GM12865 (cell line): ENCODE data around the gene ERVFRD-1.

Experiments
- DNase-seq: peaks from one replicate; pipeline ENCODE4 v3.0.0; 2010; ENCODE audit warnings: low read depth
- H3K4me3 ChIP-seq: 2 replicates; pipeline ENCODE4 v1.5.1; 2011; ENCODE audit warnings: mild to moderate bottlenecking, low read depth, low read length, control low read depth
- TF ChIP-seq, protein P1 (sequence below): IDR thresholded peaks from 2 replicates; pipeline ENCODE4 v1.5.1; 2011; ENCODE audit warnings: low read length, control low read depth, low read depth, inconsistent platforms; ENCODE audit not compliant: insufficient read depth; ENCODE audit errors: missing control alignments

Gene ERVFRD-1

DNA sequence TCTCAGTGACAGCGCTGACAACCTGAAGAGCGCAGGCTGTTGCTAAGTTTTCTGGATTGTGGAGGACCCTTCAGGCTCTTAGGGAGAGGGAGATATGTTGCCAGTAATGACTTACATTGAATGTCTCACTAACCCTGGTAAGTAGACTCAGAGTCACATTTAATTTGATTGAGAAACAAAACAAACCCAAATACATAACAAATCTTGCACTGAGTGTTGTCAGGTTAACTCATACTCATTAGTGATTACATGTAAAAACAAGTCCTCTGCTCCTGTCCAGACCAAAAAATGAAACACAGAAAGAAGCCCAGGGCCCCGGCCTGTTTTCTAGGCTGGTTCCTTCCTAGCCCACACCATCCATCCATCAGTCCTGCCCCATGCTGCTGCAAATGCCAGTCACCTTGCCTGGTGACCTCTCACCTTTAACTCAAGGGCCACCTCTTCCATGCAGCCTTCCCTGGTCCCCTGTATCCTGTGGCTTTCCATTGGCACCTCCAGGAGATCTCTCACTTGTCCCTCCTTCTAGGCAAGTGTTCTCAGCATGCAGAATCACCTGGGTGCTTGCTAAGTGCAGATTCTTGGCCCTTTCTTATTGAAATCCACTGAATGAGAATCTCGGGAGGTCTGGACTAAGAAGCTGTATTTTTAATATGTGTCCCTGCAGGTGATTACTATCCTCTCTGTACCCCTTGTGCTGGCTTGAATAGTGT is 34.7 kb upstream of the ERVFRD-1 start:
- DNase-seq: no peak
- H3K4me3 ChIP-seq: no peak overlapping the region
- TF ChIP-seq, protein P1, sequence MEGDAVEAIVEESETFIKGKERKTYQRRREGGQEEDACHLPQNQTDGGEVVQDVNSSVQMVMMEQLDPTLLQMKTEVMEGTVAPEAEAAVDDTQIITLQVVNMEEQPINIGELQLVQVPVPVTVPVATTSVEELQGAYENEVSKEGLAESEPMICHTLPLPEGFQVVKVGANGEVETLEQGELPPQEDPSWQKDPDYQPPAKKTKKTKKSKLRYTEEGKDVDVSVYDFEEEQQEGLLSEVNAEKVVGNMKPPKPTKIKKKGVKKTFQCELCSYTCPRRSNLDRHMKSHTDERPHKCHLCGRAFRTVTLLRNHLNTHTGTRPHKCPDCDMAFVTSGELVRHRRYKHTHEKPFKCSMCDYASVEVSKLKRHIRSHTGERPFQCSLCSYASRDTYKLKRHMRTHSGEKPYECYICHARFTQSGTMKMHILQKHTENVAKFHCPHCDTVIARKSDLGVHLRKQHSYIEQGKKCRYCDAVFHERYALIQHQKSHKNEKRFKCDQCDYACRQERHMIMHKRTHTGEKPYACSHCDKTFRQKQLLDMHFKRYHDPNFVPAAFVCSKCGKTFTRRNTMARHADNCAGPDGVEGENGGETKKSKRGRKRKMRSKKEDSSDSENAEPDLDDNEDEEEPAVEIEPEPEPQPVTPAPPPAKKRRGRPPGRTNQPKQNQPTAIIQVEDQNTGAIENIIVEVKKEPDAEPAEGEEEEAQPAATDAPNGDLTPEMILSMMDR: no peak

DNA sequence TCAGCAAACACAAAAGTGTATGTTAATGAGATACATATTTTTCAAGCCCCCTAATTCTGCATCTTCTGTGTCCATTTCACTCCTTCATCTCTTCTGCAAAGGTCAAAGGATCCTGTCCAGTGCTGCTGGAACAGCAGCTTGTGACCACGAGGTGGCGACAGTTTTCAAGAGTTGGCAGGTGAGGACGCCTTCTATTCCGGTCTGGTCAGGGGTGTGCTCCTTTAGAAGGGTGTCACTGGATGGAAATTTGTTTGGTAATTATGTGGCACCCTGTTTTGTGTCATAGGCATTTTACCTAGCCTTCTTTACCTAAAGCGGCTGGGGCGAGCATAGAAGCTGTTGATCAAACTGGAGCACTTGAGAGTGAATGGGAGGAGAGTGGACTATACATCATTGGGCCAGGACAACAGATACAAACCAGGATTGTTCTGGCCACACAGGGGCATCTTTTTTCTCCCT is 32.9 kb upstream of the ERVFRD-1 start:
- H3K4me3 ChIP-seq: no peak overlapping the region
- peak; percentile 86 for DNase-seq
- TF ChIP-seq, protein P1: peak; percentile 90

DNA sequence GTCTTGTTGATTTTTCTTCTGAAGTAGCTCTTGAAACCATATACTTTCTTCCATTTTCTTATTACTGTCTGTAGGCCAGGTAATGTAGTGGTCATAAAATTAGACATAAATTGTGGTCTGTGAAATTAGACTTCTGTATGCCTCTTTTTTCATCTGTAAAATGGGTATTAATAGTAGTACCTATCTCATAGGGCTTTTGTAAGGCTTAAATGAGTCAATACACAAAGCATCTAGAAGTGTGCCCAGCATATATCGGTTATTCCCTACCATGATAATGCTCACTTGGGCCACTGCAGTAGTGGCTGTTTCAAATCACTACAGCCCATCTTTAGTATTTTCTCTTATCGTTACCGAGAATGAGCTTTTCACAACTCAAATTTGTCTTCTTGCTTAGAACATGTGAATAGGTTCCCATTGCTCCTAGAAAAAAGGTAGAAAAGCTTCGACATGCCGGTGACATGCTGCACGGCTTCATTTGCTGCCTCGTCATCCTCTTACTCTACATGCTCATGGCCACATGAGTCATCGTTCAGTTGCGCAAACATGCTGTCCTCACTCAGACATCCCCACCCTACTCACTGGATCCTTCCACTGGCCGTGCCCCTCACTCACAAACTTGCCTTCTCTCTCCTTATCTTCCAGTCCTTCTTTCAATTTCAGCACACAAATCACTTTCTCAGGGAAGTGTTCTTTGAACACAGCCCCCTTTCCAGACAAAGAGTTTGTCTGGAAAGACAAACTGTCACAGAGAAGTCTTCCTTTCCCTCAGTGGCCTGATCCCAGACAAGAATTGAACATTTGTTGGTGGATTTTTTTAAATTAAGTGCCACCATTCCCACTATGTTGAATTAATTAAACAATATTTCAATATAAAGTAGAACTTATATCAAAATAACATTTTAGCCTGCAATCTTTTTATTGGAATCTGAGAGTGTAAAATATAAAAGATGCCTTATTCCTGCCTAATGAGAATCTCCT is 32.2 kb upstream of the ERVFRD-1 start:
- no peak overlapping the region for H3K4me3 ChIP-seq
- DNase-seq: no peak
- TF ChIP-seq, protein P1: no peak

DNA sequence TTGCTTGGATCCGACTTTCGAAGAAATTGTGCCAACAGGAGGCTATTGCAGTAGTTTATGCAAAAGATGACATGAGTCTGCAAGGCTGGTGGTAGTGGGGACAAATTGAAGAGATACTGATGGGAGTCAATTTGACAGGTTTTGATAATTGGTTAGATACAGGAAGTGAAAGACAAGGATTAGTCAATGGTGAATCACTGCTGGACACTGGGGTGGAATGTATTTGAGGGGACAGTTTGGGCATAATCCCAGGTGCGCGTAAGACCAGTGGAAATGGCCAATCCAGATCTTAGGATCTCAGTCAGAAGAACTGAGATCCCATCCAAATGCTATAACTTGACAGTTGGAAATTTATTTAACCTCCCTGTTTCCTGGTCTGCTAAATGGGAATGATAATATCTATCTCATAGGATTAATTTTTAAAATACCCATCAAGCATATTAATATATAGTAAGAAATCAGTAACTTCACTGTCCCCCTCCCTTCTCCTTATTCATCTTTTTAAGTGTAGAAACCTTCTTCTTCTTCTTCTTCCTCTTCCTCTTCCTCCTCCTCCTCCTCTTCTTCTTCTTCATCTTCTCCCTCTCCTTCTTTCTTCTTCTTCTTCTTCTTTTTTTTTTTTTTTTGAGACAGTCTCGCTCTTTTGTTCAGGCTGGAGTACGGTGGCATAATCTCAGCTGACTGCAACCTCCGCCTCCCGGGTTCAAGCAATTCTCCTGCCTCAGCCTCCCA is 30.9 kb upstream of the ERVFRD-1 start:
- no peak overlapping the region for H3K4me3 ChIP-seq
- DNase-seq: no peak
- TF ChIP-seq, protein P1: no peak

DNA sequence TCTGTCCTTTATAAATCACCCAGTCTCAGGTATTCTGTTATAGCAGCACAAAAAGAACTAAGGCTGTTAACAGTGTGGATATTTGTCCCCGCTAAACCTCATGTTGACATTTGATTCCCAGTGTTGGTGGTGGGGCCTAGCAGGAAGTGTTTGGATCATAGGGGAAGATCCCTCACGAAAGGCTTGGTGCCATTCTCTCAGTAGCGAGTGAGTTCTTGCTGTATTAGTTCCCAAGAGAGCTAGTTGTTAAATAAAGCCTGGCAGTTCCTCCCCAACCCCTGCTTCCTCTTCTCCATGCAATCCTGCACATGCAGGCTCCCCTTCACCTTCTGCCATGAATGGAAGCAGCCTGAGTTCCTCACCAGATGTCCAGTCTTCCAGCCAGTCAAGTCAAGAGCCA is 29.8 kb upstream of the ERVFRD-1 start:
- DNase-seq: no peak

DNA sequence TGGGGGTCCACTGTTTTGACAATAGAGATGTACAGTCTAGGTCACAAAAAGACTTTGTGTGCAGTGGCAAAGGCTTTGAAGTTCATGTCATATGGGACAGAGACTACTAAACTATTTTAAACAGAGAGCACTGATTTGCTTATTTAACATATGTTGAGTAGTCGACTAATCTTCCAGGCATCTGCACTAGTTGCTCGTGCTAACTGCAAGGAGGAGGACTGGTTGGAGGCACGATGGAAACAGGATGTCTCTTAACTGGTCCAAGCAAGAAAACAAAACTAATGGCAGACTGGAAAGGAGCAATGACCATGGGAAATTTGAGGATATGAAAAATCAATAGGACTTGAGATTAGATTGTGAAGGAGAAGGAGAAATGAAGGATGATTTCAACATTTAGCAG is 28.5 kb upstream of the ERVFRD-1 start:
- TF ChIP-seq, protein P1: no peak
- DNase-seq: no peak
- H3K4me3 ChIP-seq: no peak overlapping the region

More for the DNA sequence above, 29.8 kb upstream of the ERVFRD-1 start:
- H3K4me3 ChIP-seq: no peak overlapping the region
- TF ChIP-seq, protein P1: no peak
